D721Med (cell line): Measurements from ENCODE around the gene ABCA3.
"Not testable (repeated sequence)": the region's sequence is repeated elsewhere in the genome, so short reads cannot be mapped to it uniquely, and the experiment has no call there.

Source experiments
- DNase-seq: peaks from one replicate; pipeline ENCODE4 v3.0.0; 2011; ENCODE audit warnings: low spot score; ENCODE audit not compliant: insufficient read length
- FAIRE-seq: peaks from 2 replicates; lab custom pipeline; 2011; peaks lifted over from hg19 to GRCh38; lab: Jason Lieb, UNC
- TF ChIP-seq, protein P1 (sequence below): IDR thresholded peaks from 2 replicates; pipeline ENCODE4 v1.5.1; 2012; ENCODE audit warnings: mild to moderate bottlenecking, control low read depth; ENCODE audit not compliant: insufficient read depth; ENCODE audit errors: missing control alignments

Gene ABCA3

DNA sequence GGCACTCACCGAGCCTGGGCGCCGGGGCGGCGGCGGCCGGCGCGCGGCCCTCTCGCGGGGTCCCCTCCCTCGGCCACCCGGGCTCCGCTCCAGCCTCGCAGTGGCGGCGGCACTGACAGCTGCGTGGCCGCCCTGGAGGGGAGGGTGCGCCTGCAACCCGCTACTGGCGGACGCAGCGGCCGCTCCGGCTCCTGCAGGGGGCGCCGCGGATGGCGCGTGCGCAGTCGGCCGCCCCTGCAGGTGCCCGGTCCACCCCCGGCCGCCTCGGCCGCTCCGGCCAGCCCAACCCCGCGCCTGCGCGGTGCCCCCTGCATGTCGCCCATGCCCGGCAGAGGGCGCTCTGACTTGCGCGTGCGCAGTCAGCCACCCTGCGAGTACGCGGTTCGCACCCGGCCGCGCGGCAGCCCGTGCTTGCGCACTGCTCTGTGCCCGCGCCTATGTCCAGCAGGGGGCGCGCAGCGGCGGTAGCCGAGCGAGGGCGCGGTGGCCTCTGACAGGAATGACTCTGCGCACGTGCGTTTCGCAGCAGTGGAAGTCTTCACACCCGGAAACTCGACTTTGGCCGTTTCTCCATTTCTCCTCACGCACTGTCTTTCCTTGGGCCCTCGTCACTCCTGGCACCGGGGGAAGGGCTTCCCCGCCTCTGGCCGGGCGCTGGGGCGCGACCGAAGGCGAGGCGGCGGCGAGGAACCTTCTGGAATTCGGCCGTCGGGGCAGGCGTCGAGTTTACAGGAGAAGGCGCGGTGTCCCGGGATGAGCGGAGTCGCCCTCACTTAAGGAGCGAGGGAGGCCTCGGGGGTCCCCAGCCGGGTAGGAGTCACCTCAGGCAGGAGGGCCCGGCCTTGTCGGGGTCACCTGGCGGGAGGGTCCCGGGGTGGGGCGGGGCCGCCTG lies at the start of gene ABCA3:
Gene ABCA3, minus strand, starts transcription at position 165 of the 892 bp plus-strand sequence. CDS start 14,262 bp downstream, outside the sequence.
- FAIRE-seq = no peak
- TF ChIP-seq, protein P1, sequence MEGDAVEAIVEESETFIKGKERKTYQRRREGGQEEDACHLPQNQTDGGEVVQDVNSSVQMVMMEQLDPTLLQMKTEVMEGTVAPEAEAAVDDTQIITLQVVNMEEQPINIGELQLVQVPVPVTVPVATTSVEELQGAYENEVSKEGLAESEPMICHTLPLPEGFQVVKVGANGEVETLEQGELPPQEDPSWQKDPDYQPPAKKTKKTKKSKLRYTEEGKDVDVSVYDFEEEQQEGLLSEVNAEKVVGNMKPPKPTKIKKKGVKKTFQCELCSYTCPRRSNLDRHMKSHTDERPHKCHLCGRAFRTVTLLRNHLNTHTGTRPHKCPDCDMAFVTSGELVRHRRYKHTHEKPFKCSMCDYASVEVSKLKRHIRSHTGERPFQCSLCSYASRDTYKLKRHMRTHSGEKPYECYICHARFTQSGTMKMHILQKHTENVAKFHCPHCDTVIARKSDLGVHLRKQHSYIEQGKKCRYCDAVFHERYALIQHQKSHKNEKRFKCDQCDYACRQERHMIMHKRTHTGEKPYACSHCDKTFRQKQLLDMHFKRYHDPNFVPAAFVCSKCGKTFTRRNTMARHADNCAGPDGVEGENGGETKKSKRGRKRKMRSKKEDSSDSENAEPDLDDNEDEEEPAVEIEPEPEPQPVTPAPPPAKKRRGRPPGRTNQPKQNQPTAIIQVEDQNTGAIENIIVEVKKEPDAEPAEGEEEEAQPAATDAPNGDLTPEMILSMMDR = peak; percentile 91
- DNase-seq = peak; percentile 90

DNA sequence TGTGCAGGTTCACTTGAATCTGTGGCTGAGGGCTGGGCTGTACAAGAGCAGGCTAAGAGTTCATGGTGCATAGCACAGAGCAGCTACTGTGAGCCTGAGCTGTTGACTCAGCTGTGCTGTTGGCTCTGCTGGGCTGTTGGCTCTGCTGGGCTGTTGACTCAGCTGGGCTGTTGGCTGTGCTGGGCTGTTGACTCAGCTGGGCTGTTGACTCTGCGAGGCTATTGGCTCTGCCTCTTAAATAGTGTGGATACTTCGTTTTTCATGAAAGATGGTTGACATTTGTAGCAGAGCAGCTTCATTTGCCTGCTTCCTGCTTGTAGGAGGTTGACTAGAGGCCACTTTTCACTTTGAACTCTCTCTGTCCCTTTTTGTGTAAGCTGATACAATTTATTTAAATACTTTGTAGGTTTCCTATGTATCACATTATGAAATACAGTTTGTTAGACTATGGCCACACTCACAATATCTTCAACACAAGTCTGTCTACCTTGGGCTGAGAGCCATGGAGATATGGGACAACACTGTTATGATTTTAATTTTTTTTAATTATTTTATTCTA lies 48.4 kb upstream of the ABCA3 start:
- FAIRE-seq (no peak), DNase-seq (no peak)
- TF ChIP-seq, protein P1 = no peak

DNA sequence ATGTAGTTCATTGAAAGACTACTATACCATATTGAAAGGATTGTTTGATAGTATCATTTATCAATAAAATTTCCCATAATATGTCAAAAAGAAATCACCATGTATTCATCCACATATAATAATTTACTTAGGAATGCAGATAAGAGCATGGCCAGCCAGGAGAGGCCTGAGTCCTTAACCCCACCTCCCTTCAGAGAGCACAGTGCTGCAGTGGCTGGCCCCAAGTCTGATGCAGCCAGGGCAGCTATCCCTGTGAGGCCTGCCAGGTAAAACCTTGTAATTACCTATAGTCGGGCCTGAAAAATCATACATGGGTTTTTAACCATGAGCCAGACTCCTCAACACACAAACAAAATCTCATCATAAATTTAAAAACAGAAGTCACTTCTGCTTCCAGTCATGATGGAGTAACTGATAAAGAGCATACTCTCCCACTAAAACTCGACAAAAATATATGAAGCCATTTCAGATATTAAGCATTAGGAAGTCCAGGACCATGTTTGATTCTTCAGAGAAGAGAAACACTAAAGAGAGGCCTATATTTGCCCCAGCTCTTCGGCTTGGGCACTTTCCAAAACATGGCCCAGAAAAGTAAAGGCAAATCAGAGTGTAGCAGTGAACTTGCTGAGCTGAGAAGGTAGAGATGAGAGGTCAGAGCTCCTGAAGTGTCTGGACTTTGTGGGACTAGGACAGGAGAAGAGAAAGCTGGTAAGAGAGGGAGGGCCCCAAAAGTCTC lies 47.8 kb upstream of the ABCA3 start:
- TF ChIP-seq, protein P1 = no peak
- FAIRE-seq (no peak), DNase-seq (no peak)

DNA sequence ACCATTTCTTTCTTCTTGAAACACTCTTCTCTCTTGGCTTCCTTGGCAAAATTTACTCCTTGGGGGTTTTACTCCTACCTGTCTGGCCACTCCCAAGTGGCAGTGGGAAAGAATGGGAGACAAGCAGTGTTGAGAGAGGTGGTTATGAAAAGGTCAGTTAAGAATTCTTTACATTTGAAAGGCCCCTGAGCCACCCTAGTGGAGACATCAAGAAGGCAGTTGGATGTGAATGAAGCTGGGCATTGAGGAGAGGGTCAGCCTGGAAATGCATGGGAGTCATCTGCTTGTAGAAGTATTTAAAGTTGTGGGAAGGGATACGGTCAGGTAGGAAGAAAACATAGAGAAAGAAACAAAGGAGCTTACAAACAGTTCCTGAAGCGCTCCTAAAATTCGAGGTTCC lies 46.5 kb upstream of the ABCA3 start:
- TF ChIP-seq, protein P1 = peak; percentile 22
- no peak for DNase-seq
- no peak for FAIRE-seq

DNA sequence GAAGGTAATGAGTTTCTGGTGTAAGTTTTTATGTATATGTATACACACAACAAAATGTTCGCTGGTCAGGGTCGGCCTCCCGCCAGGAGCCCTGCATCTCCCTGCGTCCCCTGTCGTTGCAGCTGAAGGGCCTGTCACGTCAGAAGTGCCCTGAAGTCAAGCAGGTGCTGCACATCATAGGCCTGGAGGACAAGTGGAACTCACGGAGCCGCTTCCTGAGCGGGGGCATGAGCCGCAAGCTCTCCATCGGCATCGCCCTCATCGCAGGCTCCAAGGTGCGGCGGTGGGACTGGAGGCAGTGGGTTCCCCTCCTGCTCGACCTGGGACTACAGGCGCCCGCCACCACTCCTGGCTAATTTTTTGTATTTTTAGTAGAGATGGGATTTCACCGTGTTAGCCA lies 45.5 kb upstream of the ABCA3 start:
- DNase-seq, FAIRE-seq: not testable (repeated sequence)

DNA sequence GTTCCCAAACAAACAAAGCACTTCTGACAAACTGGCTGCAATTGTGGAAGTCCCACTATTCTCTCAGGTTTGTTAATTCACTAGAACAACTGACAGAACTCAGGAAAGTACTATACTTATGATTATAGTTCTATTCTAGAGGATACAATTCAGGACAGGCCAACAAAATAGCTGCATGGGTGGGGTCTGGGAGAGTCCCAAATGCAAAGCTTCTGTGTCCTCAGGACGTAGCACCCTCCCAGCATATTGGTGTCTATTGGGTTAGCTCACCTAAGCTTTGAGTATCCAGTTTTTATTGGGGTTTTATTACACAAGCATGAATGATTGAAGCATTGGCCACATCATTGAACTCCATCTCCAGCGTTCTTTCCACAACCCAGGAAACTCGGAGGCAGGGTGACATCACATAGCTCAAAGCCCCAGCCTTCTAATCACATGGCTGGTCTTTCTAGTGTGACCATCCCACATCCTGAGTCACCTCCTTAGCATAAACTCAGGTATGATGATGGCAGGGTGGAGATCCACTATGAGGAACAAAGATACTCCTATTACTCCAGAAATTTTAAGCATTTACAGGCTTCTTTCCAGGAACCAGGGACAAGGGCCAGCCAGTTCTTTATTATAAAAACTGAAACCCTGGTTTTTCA lies 44.8 kb upstream of the ABCA3 start:
- no peak for DNase-seq
- FAIRE-seq = no peak
- TF ChIP-seq, protein P1 = no peak

DNA sequence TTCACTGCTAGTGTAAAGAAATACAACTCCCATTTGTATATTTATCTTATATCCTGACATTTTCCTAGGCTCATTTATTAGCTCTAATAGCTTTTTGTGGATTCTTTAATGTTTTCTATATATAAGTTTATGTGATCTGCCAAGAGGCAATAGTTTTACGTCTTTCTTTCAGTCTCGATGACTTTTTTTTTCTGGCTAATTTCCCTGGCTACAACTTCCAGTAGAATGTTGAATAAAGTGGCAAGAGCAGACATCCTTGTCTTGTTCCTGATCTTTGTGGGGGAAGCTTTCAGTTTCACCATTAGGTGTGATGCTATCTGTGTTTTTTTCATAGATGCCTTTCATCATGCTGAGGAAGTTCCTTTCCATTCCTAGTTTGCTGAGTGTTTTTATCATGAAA lies 43.9 kb upstream of the ABCA3 start:
- DNase-seq (no peak), FAIRE-seq (no peak)
- TF ChIP-seq, protein P1 = no peak
